ENCODE measurements around the gene DUSP5.

DNA sequence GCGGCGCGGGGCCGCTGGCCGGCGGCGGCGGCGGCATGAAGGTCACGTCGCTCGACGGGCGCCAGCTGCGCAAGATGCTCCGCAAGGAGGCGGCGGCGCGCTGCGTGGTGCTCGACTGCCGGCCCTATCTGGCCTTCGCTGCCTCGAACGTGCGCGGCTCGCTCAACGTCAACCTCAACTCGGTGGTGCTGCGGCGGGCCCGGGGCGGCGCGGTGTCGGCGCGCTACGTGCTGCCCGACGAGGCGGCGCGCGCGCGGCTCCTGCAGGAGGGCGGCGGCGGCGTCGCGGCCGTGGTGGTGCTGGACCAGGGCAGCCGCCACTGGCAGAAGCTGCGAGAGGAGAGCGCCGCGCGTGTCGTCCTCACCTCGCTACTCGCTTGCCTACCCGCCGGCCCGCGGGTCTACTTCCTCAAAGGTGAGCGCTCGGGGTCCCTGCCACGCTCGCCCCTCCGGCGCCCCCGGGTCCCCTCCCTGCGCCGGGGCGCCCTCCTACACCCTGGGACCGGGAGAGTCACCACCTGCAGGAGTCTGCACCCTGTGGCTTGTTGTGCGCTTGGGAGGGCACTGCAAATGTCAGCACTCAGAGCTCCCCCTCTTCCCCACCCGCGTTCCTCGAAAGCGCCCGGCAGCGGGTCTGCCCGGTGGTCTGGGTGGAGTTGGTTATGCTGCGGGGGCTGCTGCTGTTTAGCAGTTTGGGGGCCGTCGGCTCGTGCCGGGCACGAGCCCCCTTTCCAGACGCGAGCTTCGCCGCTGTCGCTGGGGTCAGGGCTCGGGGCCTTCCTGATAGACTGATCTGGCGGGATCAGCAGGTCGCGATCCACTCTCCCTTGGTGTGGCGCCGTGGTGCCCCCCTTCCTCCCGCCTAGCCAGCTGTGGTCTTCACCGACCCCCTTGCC lies 627 bp downstream of the DUSP5 start:
- TF ChIP-seq POLR2AphosphoS5 (IDR thresholded peaks at IDR 0.05; ENCODE audit: low read depth, low read length) (peak; percentile 85), POLR2A (IDR thresholded peaks at IDR 0.05; ENCODE audit: borderline replicate concordance, extremely low read depth, insufficient read depth, insufficient read length) (no peak), RAD21 (IDR thresholded peaks at IDR 0.05; ENCODE audit: low read depth) (no peak), JUND (IDR thresholded peaks at IDR 0.05) (no peak), SP1 (IDR thresholded peaks at IDR 0.05; ENCODE audit: low read depth) (no peak), EZH2 (IDR thresholded peaks at IDR 0.05) (no peak)
- TF ChIP-seq, protein P1, sequence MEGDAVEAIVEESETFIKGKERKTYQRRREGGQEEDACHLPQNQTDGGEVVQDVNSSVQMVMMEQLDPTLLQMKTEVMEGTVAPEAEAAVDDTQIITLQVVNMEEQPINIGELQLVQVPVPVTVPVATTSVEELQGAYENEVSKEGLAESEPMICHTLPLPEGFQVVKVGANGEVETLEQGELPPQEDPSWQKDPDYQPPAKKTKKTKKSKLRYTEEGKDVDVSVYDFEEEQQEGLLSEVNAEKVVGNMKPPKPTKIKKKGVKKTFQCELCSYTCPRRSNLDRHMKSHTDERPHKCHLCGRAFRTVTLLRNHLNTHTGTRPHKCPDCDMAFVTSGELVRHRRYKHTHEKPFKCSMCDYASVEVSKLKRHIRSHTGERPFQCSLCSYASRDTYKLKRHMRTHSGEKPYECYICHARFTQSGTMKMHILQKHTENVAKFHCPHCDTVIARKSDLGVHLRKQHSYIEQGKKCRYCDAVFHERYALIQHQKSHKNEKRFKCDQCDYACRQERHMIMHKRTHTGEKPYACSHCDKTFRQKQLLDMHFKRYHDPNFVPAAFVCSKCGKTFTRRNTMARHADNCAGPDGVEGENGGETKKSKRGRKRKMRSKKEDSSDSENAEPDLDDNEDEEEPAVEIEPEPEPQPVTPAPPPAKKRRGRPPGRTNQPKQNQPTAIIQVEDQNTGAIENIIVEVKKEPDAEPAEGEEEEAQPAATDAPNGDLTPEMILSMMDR (IDR thresholded peaks at IDR 0.05 in 2 of 3, conservative IDR thresholded peaks at IDR 0.05 in 1 of 3; ENCODE audit: borderline replicate concordance in 1 of 3, insufficient read depth in 1 of 3, low read depth in 2 of 3, low read length in 2 of 3): no peak
- TF ChIP-seq, protein P2, sequence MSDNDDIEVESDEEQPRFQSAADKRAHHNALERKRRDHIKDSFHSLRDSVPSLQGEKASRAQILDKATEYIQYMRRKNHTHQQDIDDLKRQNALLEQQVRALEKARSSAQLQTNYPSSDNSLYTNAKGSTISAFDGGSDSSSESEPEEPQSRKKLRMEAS (IDR thresholded peaks at IDR 0.05): no peak
- TF ChIP-seq, protein P3, sequence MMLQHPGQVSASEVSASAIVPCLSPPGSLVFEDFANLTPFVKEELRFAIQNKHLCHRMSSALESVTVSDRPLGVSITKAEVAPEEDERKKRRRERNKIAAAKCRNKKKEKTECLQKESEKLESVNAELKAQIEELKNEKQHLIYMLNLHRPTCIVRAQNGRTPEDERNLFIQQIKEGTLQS (IDR thresholded peaks at IDR 0.05): no peak
- TF ChIP-seq, protein P4, sequence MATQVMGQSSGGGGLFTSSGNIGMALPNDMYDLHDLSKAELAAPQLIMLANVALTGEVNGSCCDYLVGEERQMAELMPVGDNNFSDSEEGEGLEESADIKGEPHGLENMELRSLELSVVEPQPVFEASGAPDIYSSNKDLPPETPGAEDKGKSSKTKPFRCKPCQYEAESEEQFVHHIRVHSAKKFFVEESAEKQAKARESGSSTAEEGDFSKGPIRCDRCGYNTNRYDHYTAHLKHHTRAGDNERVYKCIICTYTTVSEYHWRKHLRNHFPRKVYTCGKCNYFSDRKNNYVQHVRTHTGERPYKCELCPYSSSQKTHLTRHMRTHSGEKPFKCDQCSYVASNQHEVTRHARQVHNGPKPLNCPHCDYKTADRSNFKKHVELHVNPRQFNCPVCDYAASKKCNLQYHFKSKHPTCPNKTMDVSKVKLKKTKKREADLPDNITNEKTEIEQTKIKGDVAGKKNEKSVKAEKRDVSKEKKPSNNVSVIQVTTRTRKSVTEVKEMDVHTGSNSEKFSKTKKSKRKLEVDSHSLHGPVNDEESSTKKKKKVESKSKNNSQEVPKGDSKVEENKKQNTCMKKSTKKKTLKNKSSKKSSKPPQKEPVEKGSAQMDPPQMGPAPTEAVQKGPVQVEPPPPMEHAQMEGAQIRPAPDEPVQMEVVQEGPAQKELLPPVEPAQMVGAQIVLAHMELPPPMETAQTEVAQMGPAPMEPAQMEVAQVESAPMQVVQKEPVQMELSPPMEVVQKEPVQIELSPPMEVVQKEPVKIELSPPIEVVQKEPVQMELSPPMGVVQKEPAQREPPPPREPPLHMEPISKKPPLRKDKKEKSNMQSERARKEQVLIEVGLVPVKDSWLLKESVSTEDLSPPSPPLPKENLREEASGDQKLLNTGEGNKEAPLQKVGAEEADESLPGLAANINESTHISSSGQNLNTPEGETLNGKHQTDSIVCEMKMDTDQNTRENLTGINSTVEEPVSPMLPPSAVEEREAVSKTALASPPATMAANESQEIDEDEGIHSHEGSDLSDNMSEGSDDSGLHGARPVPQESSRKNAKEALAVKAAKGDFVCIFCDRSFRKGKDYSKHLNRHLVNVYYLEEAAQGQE (IDR thresholded peaks at IDR 0.05; ENCODE audit: low read depth): no peak

Measured in HCT116 (cell line).